ENCODE data around the gene USP44.

The USP44 gene

DNA sequence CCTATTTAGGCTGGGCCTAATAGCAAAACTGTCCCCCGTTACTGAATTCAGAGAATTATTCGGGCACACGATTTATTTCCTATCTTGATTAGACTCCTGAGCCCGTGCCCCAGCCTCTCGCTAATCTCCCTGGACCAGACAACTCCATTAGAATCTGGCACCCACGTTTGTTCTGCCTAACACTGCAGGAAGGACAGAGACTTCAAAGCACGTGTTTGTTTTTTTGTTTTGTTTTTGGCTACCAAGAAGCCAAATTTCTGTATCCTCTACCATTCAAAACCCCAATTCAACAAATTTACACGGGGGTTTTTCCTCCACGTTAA lies 4.8 kb downstream of the USP44 start:
- no peak for DNase-seq (ENCODE audit: low read depth, low spot score)
- TF ChIP-seq, protein P1, sequence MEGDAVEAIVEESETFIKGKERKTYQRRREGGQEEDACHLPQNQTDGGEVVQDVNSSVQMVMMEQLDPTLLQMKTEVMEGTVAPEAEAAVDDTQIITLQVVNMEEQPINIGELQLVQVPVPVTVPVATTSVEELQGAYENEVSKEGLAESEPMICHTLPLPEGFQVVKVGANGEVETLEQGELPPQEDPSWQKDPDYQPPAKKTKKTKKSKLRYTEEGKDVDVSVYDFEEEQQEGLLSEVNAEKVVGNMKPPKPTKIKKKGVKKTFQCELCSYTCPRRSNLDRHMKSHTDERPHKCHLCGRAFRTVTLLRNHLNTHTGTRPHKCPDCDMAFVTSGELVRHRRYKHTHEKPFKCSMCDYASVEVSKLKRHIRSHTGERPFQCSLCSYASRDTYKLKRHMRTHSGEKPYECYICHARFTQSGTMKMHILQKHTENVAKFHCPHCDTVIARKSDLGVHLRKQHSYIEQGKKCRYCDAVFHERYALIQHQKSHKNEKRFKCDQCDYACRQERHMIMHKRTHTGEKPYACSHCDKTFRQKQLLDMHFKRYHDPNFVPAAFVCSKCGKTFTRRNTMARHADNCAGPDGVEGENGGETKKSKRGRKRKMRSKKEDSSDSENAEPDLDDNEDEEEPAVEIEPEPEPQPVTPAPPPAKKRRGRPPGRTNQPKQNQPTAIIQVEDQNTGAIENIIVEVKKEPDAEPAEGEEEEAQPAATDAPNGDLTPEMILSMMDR (IDR thresholded peaks at IDR 0.05; ENCODE audit: insufficient read depth, low read length, missing control alignments), result no peak
- ChIA-PET CTCF (interaction anchor here (1.9 to 2.0 kb wide), 2 partner anchors 11 to 30 kb away, joined by 4 to 11 read pairs; no protein-coding TSS in a partner anchor), POLR2A (interaction anchor here (0.6 kb wide), 1 partner anchor 12 kb away, joined by 3 read pairs; no protein-coding TSS in a partner anchor)
- no peak overlapping the region for H3K4me3 ChIP-seq (ENCODE audit: low read depth, low read length)

DNA sequence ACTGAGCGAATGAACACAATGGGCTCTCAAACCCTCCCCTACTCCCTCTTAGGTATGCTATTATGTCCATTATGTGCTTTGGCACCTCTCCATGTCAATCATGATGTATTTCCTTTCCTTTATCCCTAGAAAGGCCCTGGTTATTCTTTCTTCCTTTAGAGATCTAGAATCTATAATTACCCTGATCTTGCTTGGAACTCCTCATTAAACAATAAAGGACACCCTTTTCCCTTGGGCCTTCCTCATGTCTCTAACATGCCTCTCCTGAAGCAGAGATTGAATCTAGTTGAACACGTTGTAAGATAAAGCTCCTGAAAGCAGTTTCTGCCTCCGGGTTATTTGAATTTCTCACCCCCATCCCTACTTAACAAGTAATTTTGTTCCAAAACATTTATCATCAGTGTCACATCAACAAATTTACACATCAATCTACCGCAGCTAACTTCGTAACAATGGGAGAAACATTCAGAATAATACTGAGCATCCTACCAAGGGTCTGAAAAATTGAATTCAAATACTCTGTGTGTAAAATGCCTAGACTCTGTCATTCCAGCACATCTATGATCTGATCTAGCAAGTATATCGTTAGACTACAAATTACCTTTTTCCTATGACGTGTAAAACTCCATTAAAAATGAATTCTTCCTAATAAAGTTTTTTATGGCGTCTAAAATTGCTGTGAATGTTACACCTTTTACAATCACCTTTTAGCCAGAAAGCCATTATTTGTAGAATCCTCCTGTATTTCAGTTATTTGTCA lies 5.4 kb downstream of the USP44 start:
- no peak overlapping the region for H3K4me3 ChIP-seq (ENCODE audit: low read depth, low read length)
- TF ChIP-seq, protein P1 (IDR thresholded peaks at IDR 0.05; ENCODE audit: insufficient read depth, low read length, missing control alignments), result no peak
- ChIA-PET POLR2A (no interaction called here), CTCF (no interaction called here)
- no peak for DNase-seq (ENCODE audit: low read depth, low spot score)

DNA sequence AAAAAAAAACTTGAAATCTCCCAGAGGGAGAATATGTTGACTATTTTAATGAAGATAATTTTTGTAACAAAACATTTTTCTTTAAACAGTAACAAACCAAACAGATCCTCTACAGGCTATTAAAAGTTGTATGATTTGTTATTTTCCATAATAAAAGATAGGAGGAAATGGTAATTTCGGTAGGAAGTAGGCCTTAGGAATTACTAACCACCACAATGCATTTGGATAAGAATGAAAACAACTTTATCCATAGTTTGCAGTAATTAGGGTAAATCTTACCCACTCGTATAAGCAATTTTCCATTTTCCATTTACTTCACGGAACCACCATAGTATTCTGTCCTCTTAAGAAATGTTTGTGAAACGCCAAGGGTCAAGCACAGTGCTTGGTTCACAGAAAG lies 6.0 kb downstream of the USP44 start:
- no peak overlapping the region for H3K4me3 ChIP-seq (ENCODE audit: low read depth, low read length)
- ChIA-PET CTCF (interaction anchor here (3.2 kb wide), 1 partner anchor 11 kb away, joined by 23 read pairs; no protein-coding TSS in a partner anchor), POLR2A (no interaction called here)
- TF ChIP-seq, protein P1 (IDR thresholded peaks at IDR 0.05; ENCODE audit: insufficient read depth, low read length, missing control alignments), result no peak
- no peak for DNase-seq (ENCODE audit: low read depth, low spot score)

DNA sequence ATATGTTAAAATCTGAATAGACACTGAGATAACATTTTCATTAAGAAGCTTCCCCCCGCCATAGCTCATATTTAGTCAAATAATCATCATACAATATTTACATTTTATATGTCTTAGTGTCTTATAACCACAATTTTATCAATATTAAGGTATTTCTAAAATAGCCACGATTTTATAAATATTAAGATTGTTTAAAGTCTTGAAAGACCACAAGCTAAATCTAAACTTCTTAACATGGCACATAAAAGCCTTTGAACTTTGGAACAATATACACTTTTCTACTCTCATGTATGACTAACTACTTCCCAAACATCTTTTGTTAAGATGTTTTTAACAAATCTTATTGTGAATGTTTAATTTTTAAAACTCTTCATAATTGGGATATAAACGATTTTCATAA lies 6.5 kb downstream of the USP44 start:
- POLR2A ChIA-PET, result no interaction called here
- no peak for DNase-seq (ENCODE audit: low read depth, low spot score)
- no peak overlapping the region for H3K4me3 ChIP-seq (ENCODE audit: low read depth, low read length)
- CTCF ChIA-PET, result interaction anchor here (1.0 to 3.2 kb wide), 2 partner anchors 11 to 30 kb away, joined by 4 to 23 read pairs; no protein-coding TSS in a partner anchor
- TF ChIP-seq, protein P1 (IDR thresholded peaks at IDR 0.05; ENCODE audit: insufficient read depth, low read length, missing control alignments), result no peak

DNA sequence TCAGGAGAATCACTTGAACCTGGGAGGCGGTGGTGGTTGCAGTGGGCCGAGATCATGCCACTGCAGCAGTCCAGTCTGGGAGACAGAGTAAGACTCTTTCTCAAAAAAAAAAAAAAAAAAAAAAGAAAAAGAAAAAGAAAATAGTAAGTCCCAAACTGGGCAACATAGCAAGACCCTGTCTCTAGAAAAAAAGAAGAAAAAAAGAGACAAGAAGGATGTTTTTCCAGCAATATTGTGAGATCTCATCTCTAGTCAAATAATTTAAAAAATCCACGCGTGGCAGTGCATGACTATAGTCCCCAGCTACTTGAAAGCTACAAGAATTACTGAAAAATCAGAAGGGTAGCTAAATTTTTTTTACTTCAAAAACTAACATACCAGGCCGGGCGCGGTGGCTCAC lies 8.0 kb downstream of the USP44 start:
- TF ChIP-seq, protein P1 (IDR thresholded peaks at IDR 0.05; ENCODE audit: insufficient read depth, low read length, missing control alignments), result no peak
- no peak overlapping the region for H3K4me3 ChIP-seq (ENCODE audit: low read depth, low read length)
- DNase-seq (ENCODE audit: low read depth, low spot score), result no peak
- ChIA-PET POLR2A (no interaction called here), CTCF (interaction anchor here (3.2 kb wide), 1 partner anchor 9 kb away, joined by 23 read pairs; no protein-coding TSS in a partner anchor)

DNA sequence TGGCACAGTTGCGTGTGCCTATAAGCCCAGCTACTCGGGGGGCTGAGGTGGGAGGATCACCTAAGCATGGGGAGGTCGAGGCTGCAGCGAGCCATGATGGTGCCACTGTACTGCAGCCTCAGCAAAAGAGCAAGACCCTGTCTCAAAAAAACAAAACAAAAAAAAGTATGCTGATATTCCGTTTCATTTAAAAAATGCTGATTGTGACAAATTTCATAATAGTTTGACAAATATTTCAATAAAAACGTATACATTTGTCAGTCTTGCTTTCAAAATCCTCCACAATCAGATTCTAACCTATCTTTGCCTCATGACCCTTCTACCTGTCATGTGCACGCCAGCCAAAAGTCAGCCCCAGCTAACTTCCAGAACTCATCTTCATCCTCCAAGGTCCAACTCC lies 9.8 kb downstream of the USP44 start:
- H3K4me3 ChIP-seq (ENCODE audit: low read depth, low read length), result no peak overlapping the region
- CTCF ChIA-PET, result interaction anchor here (0.9 to 1.2 kb wide), 2 partner anchors 9 to 198 kb away, joined by 3 read pairs; no protein-coding TSS in a partner anchor
- no peak for DNase-seq (ENCODE audit: low read depth, low spot score)
- POLR2A ChIA-PET, result no interaction called here
- TF ChIP-seq, protein P1 (IDR thresholded peaks at IDR 0.05; ENCODE audit: insufficient read depth, low read length, missing control alignments), result no peak

Data from AG04449 (cell line).